Iris pigment epithelial cell (primary cell): ENCODE measurements around the gene BRD7.
A peak's percentile ranks its signal among the peaks of the same experiment; 100 is the strongest.

Experiments used
- DNase-seq: peaks from one replicate; pipeline ENCODE4 v3.0.0-alpha.2; 2011; ENCODE audit warnings: low read depth

Gene BRD7

GRCh38 chr16:50303041-50303604, 65.7 kb downstream of the BRD7 start:
- DNase-seq = peak; percentile 54

- DNase-seq = no peak
Measured at GRCh38 chr16:50302472-50303005, 66.2 kb downstream of the BRD7 start.

GRCh38 chr16:50301626-50302471, 66.9 kb downstream of the BRD7 start:
- peak; percentile 93 for DNase-seq

- DNase-seq = peak; percentile 84
Measured at GRCh38 chr16:50300942-50301625, 67.7 kb downstream of the BRD7 start.

- DNase-seq = no peak
Measured at GRCh38 chr16:50299508-50300105, 69.2 kb downstream of the BRD7 start.

- DNase-seq = no peak
Measured at GRCh38 chr16:50298591-50299507, 69.9 kb downstream of the BRD7 start.

- DNase-seq = no peak
Measured at GRCh38 chr16:50298075-50298460, 70.7 kb downstream of the BRD7 start.

GRCh38 chr16:50297301-50298074, 71.3 kb downstream of the BRD7 start:
- DNase-seq = no peak

GRCh38 chr16:50296807-50297206, 72.0 kb downstream of the BRD7 start:
- no peak for DNase-seq

GRCh38 chr16:50295541-50296132, 73.2 kb downstream of the BRD7 start:
- no peak for DNase-seq

GRCh38 chr16:50294955-50295354, 73.8 kb downstream of the BRD7 start:
- no peak for DNase-seq

- no peak for DNase-seq
Measured at GRCh38 chr16:50293994-50294855, 74.6 kb downstream of the BRD7 start.

- no peak for DNase-seq
Measured at GRCh38 chr16:50293041-50293783, 75.6 kb downstream of the BRD7 start.

- no peak for DNase-seq
Measured at GRCh38 chr16:50292566-50292948, 76.2 kb downstream of the BRD7 start.

- DNase-seq = no peak
Measured at GRCh38 chr16:50291719-50292565, 76.8 kb downstream of the BRD7 start.

- no peak for DNase-seq
Measured at GRCh38 chr16:50290856-50291255, 77.9 kb downstream of the BRD7 start.

- no peak for DNase-seq
Measured at GRCh38 chr16:50289950-50290764, 78.6 kb downstream of the BRD7 start.
